ENCODE results near the gene DCAF11. TPM values are rescaled to one million over a fixed set of nuclear protein-coding genes. Genes with fewer than 3 reads are reported as not detected.

The DCAF11 gene
- total RNA-seq, 1 donor from 2014 or later: 64.9 TPM

GRCh38 chr14:24164518-24164991, 50.0 kb downstream of the DCAF11 start:
- DNase-seq (peak; percentile 42), ATAC-seq (no peak)
- Histone ChIP-seq H3K9me3 (no peaks in the 10 kb centered on the region), H3K36me3 (peaks cover 83% of the 10 kb centered on the region), H3K27me3 (ENCODE audit: low read depth) (no peaks in the 10 kb centered on the region), H3K27ac (no peak overlapping the region), H3K4me3 (no peak overlapping the region), H3K4me1 (peaks cover 31% of the 10 kb centered on the region)
- no peak for TF ChIP-seq CTCF (IDR thresholded peaks at IDR 0.05)
- intact Hi-C loops (cut with DNase I): no loop called here

GRCh38 chr14:24165785-24166184, 51.2 kb downstream of the DCAF11 start:
- intact Hi-C loops (cut with DNase I): no loop called here
- peaks cover 25% of the 10 kb centered on the region for H3K4me1 ChIP-seq

GRCh38 chr14:24167469-24168114, 53.0 kb downstream of the DCAF11 start:
- intact Hi-C loops (cut with DNase I): no loop called here

More at GRCh38 chr14:24165785-24166184, 51.2 kb downstream of the DCAF11 start:
- TF ChIP-seq CTCF (IDR thresholded peaks at IDR 0.05): no peak
- no peaks in the 10 kb centered on the region for H3K9me3 ChIP-seq
- ATAC-seq (no peak), DNase-seq (peak; percentile 12)
- no peaks in the 10 kb centered on the region for H3K27me3 ChIP-seq (ENCODE audit: low read depth)
- no peak overlapping the region for H3K27ac ChIP-seq
- no peak overlapping the region for H3K4me3 ChIP-seq
- H3K36me3 ChIP-seq: peaks cover 80% of the 10 kb centered on the region

GRCh38 chr14:24171422-24172260, 57.1 kb downstream of the DCAF11 start, which contains the start of gene REC8:
TSS of gene REC8 (plus strand) at chr14:24172080. CDS start at chr14:24172553, 473 bp downstream.
- peaks cover 76% of the 10 kb centered on the region for H3K36me3 ChIP-seq
- H3K27ac ChIP-seq: peak within 1 kb of the TSS; percentile 60
- no peaks in the 10 kb centered on the region for H3K27me3 ChIP-seq (ENCODE audit: low read depth)
- TF ChIP-seq CTCF (IDR thresholded peaks at IDR 0.05): no peak
- H3K4me3 ChIP-seq: peak within 1 kb of the TSS; percentile 44
- intact Hi-C loops (cut with DNase I): no loop called here
- no peaks in the 10 kb centered on the region for H3K9me3 ChIP-seq
- peak; percentile 91 to 92 for ATAC-seq
- peaks cover 13% of the 10 kb centered on the region for H3K4me1 ChIP-seq
- DNase-seq: peak; percentile 87

More at GRCh38 chr14:24167469-24168114, 53.0 kb downstream of the DCAF11 start:
- H3K4me1 ChIP-seq: peaks cover 27% of the 10 kb centered on the region
- ATAC-seq (peak in 1 of 2 donors; percentile 2), DNase-seq (no peak)
- H3K27me3 ChIP-seq (ENCODE audit: low read depth): no peaks in the 10 kb centered on the region
- H3K36me3 ChIP-seq: peaks cover 83% of the 10 kb centered on the region
- H3K9me3 ChIP-seq: no peaks in the 10 kb centered on the region
- no peak overlapping the region for H3K4me3 ChIP-seq
- peak overlapping the region; percentile 3 for H3K27ac ChIP-seq
- no peak for TF ChIP-seq CTCF (IDR thresholded peaks at IDR 0.05)

GRCh38 chr14:24172261-24172860, 57.8 kb downstream of the DCAF11 start:
- peaks cover 76% of the 10 kb centered on the region for H3K36me3 ChIP-seq
- ATAC-seq (peak in 1 of 2 donors; percentile 8), DNase-seq (no peak)

More at GRCh38 chr14:24172261-24172860, 57.8 kb downstream of the DCAF11 start:
- H3K27ac ChIP-seq: peak overlapping the region; percentile 60
- intact Hi-C loops (cut with DNase I): no loop called here
- TF ChIP-seq CTCF (IDR thresholded peaks at IDR 0.05): no peak
- H3K27me3 ChIP-seq (ENCODE audit: low read depth): no peaks in the 10 kb centered on the region
- H3K4me1 ChIP-seq: peaks cover 13% of the 10 kb centered on the region
- H3K4me3 ChIP-seq: peak overlapping the region; percentile 44
- H3K9me3 ChIP-seq: no peaks in the 10 kb centered on the region
